Measurements from ENCODE around the gene KDELR1.

DNA sequence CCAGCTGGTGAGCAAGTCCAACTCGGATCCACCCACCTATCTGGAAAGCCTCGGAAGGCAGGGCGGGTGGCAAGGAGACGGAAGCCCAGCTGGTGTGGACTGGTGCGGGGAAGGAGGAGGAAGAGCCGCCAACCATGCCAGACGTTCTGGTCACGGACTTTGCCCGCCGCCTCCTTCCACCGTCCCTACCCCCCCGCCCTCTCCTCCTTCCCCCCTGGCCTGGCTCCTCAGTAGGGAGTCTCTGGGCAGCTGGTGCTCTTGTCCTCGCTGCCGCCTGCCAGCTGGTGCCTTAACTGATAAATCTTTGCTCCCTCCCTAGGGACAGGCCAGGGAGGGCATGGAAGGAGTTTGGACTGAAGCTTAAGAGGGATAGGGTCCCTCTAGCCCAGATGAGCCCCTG lies 22.4 kb downstream of the KDELR1 start:
- TF ChIP-seq, protein P1, sequence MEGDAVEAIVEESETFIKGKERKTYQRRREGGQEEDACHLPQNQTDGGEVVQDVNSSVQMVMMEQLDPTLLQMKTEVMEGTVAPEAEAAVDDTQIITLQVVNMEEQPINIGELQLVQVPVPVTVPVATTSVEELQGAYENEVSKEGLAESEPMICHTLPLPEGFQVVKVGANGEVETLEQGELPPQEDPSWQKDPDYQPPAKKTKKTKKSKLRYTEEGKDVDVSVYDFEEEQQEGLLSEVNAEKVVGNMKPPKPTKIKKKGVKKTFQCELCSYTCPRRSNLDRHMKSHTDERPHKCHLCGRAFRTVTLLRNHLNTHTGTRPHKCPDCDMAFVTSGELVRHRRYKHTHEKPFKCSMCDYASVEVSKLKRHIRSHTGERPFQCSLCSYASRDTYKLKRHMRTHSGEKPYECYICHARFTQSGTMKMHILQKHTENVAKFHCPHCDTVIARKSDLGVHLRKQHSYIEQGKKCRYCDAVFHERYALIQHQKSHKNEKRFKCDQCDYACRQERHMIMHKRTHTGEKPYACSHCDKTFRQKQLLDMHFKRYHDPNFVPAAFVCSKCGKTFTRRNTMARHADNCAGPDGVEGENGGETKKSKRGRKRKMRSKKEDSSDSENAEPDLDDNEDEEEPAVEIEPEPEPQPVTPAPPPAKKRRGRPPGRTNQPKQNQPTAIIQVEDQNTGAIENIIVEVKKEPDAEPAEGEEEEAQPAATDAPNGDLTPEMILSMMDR (IDR thresholded peaks at IDR 0.05) = no peak
- TF ChIP-seq POLR2A (IDR thresholded peaks at IDR 0.05) = no peak
